ENCODE measurements around the gene SLC28A3.

Gene SLC28A3

DNA sequence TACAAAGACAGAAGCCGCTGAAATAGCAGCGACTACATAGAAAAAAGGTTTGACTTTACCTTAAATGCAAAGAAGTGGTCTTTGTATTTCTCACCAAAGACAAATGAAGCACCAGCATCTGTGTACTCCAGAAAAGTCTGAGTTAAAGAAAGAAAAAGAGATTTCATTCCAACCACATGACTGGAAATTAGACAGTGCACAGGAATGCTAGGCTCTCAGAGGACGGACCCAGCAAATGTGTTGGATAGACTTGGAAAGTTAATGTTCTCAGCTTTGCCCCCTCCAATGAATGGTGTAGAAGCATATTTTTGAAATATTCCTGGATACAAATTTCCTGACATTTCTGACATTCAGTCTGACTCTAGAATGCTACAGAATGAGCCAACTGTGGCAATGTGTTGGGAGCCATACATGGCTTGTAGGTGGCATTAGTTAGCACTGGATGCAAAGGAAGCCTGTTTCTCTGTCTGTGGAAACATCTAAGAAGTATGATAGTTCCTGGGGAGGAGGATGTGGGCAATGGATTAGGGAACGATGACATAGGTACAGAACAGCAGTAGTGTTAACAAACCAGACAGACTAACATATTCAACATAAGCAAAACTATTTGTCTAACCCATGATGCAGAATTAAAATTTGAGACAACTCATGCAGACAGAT is 43.3 kb downstream of the SLC28A3 start:
- no peak for DNase-seq (ENCODE audit: low read depth)

DNA sequence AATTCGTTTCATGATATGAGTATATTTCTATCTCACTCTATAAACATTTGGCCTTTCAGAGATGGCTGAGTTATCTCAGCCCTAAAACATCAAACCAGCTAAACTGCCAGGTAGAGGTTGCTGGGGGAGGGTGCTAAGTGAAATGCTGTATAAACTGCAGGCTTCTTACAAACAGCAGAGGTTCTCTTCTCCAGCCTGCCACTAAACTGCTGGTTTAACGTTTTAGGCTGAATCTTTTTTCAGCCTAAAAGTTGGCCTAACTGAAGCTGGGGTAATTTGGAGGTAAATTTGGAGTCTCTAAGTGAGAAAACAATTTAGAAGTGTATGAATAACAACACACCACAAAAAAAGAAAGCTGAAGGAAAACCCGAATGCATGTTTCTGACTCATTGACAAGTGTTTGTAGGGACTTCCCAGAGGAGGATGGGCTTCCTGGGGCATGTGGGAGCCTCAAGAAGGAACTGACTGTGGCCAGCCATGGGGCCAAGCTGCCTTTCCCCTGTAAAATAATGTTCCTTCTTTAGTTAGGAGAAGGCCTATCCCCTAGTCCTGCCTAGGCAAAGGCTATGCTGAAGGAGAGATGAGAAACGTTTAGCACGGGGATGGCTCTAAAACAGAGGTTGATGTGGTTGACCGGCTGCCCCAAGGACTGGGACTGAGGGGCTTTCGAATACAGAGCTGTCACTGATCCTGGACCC is 44.3 kb downstream of the SLC28A3 start:
- no peak for DNase-seq (ENCODE audit: low read depth)

DNA sequence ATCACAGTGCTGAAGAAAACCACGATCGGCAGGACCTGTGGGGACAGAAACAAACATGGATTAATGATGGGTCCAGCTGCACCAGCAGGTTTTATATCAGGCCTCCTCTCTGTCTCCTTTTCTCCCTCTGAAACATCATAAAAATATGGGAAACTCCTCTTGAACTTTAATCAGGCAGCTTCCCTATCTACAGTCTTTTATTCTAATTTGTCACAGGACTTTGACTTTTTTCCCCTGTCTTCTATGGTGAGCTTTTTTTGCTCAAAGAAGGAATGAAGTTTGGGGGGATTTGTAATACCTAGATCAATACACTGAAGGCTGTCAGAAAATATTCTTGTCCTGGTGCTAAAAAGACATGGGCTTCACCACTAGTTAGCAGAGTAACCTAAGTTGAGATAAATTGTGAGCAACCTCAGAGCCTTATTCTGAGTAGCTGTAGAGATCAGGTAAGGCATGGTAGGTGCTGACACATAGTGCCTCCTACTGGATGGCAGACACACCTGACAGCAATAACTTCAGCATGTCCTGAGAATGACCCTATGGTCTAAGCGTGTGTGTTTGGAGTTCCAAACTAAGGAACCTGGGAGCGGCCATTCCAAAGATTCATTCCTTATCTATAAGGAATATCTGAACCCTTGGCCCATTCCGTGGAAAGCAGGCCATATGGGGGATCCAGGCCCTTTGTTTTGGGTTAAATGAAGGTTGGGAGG is 46.2 kb downstream of the SLC28A3 start:
- DNase-seq (ENCODE audit: low read depth), result no peak

GRCh38 chr9:84293001-84293798 is 47.4 kb downstream of the SLC28A3 start:
- DNase-seq (ENCODE audit: low read depth), result no peak

DNA sequence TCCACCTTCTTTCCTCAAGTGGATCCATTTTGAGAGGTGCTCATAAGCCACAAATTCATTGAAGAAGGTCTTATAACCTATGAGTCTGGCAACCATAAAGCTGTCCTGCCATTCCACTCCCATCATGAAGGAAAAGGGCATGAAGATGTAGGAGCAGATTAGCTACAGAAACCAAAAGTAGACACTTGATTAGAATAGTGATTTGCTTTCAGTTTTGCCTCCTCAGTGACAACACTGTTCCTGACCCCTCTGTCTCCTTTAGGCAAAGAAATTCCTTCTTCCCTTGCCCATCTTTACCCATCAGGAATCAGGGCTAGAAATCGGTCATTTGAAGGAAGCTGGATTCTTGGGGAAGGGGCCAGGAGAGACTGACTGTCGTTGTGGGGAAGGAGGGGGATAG is 55.2 kb downstream of the SLC28A3 start:
- no peak for DNase-seq (ENCODE audit: low read depth)

GRCh38 chr9:84283946-84284345 is 56.6 kb downstream of the SLC28A3 start:
- DNase-seq (ENCODE audit: low read depth), result no peak

DNA sequence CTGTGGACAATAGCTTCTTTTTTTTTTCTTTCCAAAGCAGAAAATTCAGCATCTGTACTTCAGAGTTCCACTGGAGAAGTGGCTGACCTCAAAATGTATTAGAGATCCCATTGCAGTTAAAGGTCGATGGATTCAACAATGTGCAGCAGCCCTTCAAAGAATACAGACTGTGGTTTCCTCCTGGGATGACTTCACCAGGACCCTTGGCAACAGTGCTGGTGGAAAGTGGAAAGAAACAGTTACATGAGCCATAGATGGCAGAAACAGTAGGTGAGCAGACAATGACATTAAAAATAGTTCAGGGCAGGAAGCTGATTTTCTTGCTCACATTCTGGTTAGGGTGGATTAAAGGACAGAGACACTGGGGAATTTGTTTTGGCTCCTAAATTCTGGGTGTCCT is 62.4 kb downstream of the SLC28A3 start:
- DNase-seq (ENCODE audit: low read depth), result no peak

- no peak for DNase-seq (ENCODE audit: low read depth)
These were observed 62.9 kb downstream of the SLC28A3 start for GRCh38 chr9:84277646-84278045.

- DNase-seq (ENCODE audit: low read depth), result no peak
These were observed 63.8 kb downstream of the SLC28A3 start for GRCh38 chr9:84276741-84277140.

DNA sequence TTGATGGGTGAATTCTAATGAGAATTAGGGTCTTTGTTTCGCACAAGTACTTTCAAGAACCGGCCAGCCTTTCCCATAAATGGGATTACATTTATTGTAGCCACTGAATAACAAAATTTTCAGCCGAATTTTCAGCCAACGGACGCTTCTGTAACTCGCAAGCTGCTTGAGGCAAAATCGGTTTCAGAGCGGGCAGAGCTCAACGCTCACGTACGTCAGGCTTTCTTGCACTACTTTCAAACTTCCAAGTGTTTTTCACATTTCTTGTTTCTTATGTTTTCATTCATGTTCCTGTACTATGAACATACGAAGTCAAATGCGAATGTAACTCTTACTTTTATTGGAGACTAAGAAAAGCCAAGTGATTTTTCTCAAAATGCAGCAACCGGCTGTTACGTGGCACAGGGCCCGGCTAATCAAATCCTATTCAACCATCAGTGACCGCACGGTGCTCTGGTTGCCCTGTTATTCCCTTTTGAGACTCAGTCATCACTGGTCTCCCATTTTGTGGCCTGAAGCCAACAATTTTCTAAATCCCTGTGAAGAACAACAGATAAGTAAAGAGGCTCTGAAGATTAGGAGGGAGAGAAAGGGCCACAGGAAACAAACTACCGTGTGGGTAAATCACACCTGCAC is 68.5 kb downstream of the SLC28A3 start:
- DNase-seq (ENCODE audit: low read depth), result no peak

DNA sequence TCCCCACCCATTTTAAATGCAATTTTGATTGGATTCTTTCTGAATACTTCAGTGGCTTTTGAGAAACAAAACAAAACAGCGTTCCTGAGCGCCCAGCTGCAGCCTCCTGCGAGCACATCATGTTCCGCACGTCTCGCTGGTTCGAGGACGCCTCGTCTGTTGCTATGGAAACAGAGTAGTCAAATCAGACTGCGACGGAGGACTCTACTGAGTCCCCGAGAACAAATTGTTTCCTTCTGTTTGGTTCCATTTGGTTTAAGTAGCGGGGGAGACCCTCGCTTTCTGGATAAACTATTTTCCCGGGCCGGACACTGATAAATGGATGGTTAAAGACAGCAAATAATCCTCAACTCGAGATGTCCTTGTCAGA is 69.0 kb downstream of the SLC28A3 start:
- DNase-seq (ENCODE audit: low read depth), result no peak

DNA sequence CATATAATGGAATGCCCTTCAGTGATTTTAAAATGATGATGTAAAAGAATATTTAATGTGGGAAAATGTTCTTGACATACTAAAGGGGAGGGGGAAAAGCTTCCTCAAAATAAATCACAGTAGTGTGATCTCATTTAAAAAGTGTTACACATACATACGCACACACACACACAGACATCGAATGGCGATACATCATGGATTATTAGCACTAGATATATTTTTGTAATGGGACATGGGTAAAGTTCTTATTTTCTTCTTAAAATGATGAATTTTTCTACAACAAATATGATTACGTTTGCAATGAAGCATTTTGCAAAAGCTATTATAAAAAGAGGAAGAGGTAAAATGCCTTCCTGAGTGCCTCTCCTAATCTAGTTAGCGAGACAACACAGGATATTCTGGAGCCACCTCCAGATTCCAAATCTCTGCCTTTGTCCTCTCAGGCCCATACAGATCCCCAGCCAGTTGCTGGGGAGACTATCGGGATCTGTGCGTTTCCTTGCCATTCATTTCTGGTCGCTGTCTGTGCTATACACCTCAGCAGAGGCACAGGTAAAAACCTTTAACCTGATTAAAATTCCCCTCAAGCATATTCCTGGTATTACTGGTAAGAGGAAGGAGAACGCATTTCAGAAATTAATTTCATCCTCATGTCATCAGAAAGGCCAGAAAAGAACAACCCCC is 69.6 kb downstream of the SLC28A3 start:
- no peak for DNase-seq (ENCODE audit: low read depth)

- no peak for DNase-seq (ENCODE audit: low read depth)
These were observed 74.4 kb downstream of the SLC28A3 start for GRCh38 chr9:84266087-84266561.

DNA sequence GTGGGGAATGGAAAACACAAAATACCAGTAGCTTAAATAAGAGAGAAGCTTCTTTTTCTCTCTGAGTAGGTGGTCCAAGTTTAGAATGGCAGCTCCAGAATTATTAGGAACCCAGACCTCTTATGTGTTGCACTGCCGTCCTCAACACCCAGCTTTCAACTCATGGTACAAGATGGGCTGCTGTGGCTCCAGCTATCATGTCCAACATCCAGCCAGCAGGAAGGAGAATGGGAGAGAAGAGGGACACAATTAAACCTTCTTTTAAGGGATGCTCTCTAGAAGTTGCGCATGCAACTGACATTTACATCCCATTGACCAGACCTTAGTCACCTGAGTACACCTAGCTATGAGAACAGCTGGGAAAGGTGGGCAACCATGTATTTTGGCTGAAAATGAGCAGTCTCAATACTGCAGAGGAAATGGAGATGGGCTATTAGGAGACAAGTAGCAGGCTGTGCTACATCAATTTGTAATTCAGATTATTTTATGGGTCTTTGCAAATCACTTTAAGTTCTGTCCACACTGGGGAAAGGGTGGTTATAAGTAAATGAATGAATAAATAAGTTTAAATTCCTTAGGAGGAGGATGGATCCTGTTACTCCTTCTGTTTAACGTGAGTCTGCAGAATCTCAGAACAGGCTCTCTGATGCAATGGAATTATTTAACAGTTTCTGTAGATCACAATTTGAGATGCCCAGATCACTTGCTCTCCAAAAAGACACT is 76.1 kb downstream of the SLC28A3 start:
- no peak for DNase-seq (ENCODE audit: low read depth)

GRCh38 chr9:84261070-84261746 is 79.3 kb downstream of the SLC28A3 start:
- peak; percentile 3 for DNase-seq (ENCODE audit: low read depth)

- DNase-seq (ENCODE audit: low read depth), result no peak
These were observed 82.2 kb downstream of the SLC28A3 start for GRCh38 chr9:84258371-84258770.

DNA sequence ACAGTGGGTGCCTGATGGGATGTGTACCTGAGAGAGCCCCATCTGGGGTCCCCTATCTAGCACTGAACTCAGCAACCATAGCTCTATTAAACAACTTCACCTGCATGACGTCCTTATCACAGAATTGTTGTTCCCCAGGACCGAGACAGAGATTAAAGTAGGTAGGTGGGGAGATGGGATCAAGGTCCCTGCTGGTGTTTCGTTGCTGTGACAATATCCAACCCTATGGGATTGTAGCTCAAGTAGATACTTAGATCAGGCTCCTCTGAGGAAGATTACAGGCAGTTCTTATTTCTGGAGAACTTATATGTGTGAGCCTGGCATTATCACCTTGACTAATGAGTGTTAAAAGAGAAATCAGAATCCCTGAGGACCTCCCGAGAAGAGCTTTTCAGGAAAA is 84.9 kb downstream of the SLC28A3 start:
- DNase-seq (ENCODE audit: low read depth), result no peak

DNA sequence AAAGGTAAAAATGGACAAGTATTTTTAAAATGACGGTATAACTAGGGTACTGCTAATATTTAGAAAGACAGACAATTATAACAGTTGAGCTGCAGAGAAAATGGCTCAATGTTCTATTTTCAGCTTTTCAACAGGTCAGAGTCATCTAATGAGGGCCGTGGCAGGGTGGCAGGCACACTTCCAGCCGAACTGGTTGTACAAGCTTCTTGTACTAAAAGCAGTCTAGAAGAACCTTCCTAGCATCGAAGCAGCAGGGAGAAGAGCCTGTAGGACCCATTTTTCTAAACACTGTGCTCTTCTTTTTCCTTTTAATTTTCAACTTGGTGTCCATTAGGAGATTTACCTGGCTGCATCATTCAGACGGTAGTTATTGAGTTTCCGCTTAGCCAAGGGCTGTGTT is 85.6 kb downstream of the SLC28A3 start:
- DNase-seq (ENCODE audit: low read depth), result no peak

DNA sequence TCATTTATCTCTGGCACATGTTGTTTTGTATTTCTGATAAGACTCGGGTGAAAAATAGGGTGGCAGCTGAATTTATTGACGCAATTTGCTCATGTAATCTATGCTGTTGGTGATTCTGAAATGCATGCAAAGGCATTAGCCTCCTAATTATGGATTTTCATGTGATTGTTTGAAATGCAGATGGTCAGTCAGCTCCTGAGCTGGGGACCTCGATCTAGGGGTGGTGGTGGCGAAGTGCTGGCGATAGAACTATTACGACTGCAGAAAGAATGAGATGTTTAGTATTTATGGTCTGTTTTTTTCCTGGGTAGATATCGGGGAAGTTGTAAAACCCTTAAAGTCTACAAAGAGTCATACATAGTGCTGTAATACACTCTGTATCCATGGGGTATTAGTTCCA is 88.6 kb downstream of the SLC28A3 start:
- no peak for DNase-seq (ENCODE audit: low read depth)

GRCh38 chr9:84241817-84242373 is 98.7 kb downstream of the SLC28A3 start:
- no peak for DNase-seq (ENCODE audit: low read depth)

Measured in stimulated activated CD8-positive, alpha-beta memory T cell treated with anti-CD3 and anti-CD28 coated beads, Interleukin-12 subunit alpha, Interleukin-12 subunit beta, amount 100 ng/mL, for 4 hours (primary cell).